ENCODE data around the gene NELL1.

NELL1 gene

GRCh38 chr11:21371044-21371443 is 701.7 kb downstream of the NELL1 start:
- Histone ChIP-seq H3K9ac (ENCODE audit: low read length) (no peak overlapping the region), H3K27me3 (ENCODE audit: control insufficient read depth, insufficient read depth, low read length) (no peaks in the 10 kb centered on the region), H3K9me3 (ENCODE audit: control insufficient read depth, insufficient read depth, low read depth, low read length) (no peaks in the 10 kb centered on the region), H3K27ac (ENCODE audit: low read depth, low read length) (no peak overlapping the region), H3K4me1 (ENCODE audit: control insufficient read depth, insufficient read depth, low read length) (no peaks in the 10 kb centered on the region), H3K36me3 (ENCODE audit: control insufficient read depth, insufficient read depth, low read length) (no peaks in the 10 kb centered on the region), H3K4me3 (ENCODE audit: low read depth, low read length) (no peak overlapping the region)

GRCh38 chr11:21372672-21373071 is 703.3 kb downstream of the NELL1 start:
- no peaks in the 10 kb centered on the region for H3K9me3 ChIP-seq (ENCODE audit: control insufficient read depth, insufficient read depth, low read depth, low read length)
- H3K4me3 ChIP-seq (ENCODE audit: low read depth, low read length), result no peak overlapping the region
- no peaks in the 10 kb centered on the region for H3K36me3 ChIP-seq (ENCODE audit: control insufficient read depth, insufficient read depth, low read length)

GRCh38 chr11:21374376-21374775 is 705.0 kb downstream of the NELL1 start:
- Histone ChIP-seq H3K27ac (ENCODE audit: low read depth, low read length) (no peak overlapping the region), H3K4me3 (ENCODE audit: low read depth, low read length) (no peak overlapping the region), H3K27me3 (ENCODE audit: control insufficient read depth, insufficient read depth, low read length) (no peaks in the 10 kb centered on the region), H3K9me3 (ENCODE audit: control insufficient read depth, insufficient read depth, low read depth, low read length) (no peaks in the 10 kb centered on the region), H3K4me1 (ENCODE audit: control insufficient read depth, insufficient read depth, low read length) (no peaks in the 10 kb centered on the region), H3K9ac (ENCODE audit: low read length) (no peak overlapping the region), H3K36me3 (ENCODE audit: control insufficient read depth, insufficient read depth, low read length) (no peaks in the 10 kb centered on the region)

More at GRCh38 chr11:21372672-21373071, 703.3 kb downstream of the NELL1 start:
- Histone ChIP-seq H3K9ac (ENCODE audit: low read length) (no peak overlapping the region), H3K27me3 (ENCODE audit: control insufficient read depth, insufficient read depth, low read length) (no peaks in the 10 kb centered on the region), H3K4me1 (ENCODE audit: control insufficient read depth, insufficient read depth, low read length) (no peaks in the 10 kb centered on the region), H3K27ac (ENCODE audit: low read depth, low read length) (no peak overlapping the region)

GRCh38 chr11:21385669-21386440 is 716.5 kb downstream of the NELL1 start:
- H3K27ac ChIP-seq (ENCODE audit: low read depth, low read length), result no peak overlapping the region
- no peak overlapping the region for H3K4me3 ChIP-seq (ENCODE audit: low read depth, low read length)
- H3K27me3 ChIP-seq (ENCODE audit: control insufficient read depth, insufficient read depth, low read length), result no peaks in the 10 kb centered on the region
- no peaks in the 10 kb centered on the region for H3K9me3 ChIP-seq (ENCODE audit: control insufficient read depth, insufficient read depth, low read depth, low read length)
- H3K36me3 ChIP-seq (ENCODE audit: control insufficient read depth, insufficient read depth, low read length), result no peaks in the 10 kb centered on the region
- H3K9ac ChIP-seq (ENCODE audit: low read length), result no peak overlapping the region
- no peaks in the 10 kb centered on the region for H3K4me1 ChIP-seq (ENCODE audit: control insufficient read depth, insufficient read depth, low read length)

- no peak overlapping the region for H3K27ac ChIP-seq (ENCODE audit: low read depth, low read length)
- no peaks in the 10 kb centered on the region for H3K9me3 ChIP-seq (ENCODE audit: control insufficient read depth, insufficient read depth, low read depth, low read length)
- no peaks in the 10 kb centered on the region for H3K27me3 ChIP-seq (ENCODE audit: control insufficient read depth, insufficient read depth, low read length)
- no peaks in the 10 kb centered on the region for H3K4me1 ChIP-seq (ENCODE audit: control insufficient read depth, insufficient read depth, low read length)
- no peak overlapping the region for H3K9ac ChIP-seq (ENCODE audit: low read length)
- H3K36me3 ChIP-seq (ENCODE audit: control insufficient read depth, insufficient read depth, low read length), result no peaks in the 10 kb centered on the region
- no peak overlapping the region for H3K4me3 ChIP-seq (ENCODE audit: low read depth, low read length)
These were observed 721.0 kb downstream of the NELL1 start for GRCh38 chr11:21390430-21390829.

GRCh38 chr11:21396342-21397008 is 727.1 kb downstream of the NELL1 start:
- H3K4me3 ChIP-seq (ENCODE audit: low read depth, low read length), result no peak overlapping the region
- no peaks in the 10 kb centered on the region for H3K4me1 ChIP-seq (ENCODE audit: control insufficient read depth, insufficient read depth, low read length)
- H3K27ac ChIP-seq (ENCODE audit: low read depth, low read length), result no peak overlapping the region
- H3K9ac ChIP-seq (ENCODE audit: low read length), result no peak overlapping the region
- no peaks in the 10 kb centered on the region for H3K9me3 ChIP-seq (ENCODE audit: control insufficient read depth, insufficient read depth, low read depth, low read length)
- no peaks in the 10 kb centered on the region for H3K27me3 ChIP-seq (ENCODE audit: control insufficient read depth, insufficient read depth, low read length)
- no peaks in the 10 kb centered on the region for H3K36me3 ChIP-seq (ENCODE audit: control insufficient read depth, insufficient read depth, low read length)

- H3K9me3 ChIP-seq (ENCODE audit: control insufficient read depth, insufficient read depth, low read depth, low read length), result no peaks in the 10 kb centered on the region
- no peak overlapping the region for H3K4me3 ChIP-seq (ENCODE audit: low read depth, low read length)
- no peaks in the 10 kb centered on the region for H3K4me1 ChIP-seq (ENCODE audit: control insufficient read depth, insufficient read depth, low read length)
- no peak overlapping the region for H3K27ac ChIP-seq (ENCODE audit: low read depth, low read length)
- no peaks in the 10 kb centered on the region for H3K36me3 ChIP-seq (ENCODE audit: control insufficient read depth, insufficient read depth, low read length)
- no peaks in the 10 kb centered on the region for H3K27me3 ChIP-seq (ENCODE audit: control insufficient read depth, insufficient read depth, low read length)
- H3K9ac ChIP-seq (ENCODE audit: low read length), result no peak overlapping the region
These were observed 728.8 kb downstream of the NELL1 start for GRCh38 chr11:21398195-21398594.

- H3K9me3 ChIP-seq (ENCODE audit: control insufficient read depth, insufficient read depth, low read depth, low read length), result no peaks in the 10 kb centered on the region
- H3K36me3 ChIP-seq (ENCODE audit: control insufficient read depth, insufficient read depth, low read length), result no peaks in the 10 kb centered on the region
- no peak overlapping the region for H3K4me3 ChIP-seq (ENCODE audit: low read depth, low read length)
- H3K27ac ChIP-seq (ENCODE audit: low read depth, low read length), result no peak overlapping the region
- H3K9ac ChIP-seq (ENCODE audit: low read length), result no peak overlapping the region
- H3K27me3 ChIP-seq (ENCODE audit: control insufficient read depth, insufficient read depth, low read length), result no peaks in the 10 kb centered on the region
- H3K4me1 ChIP-seq (ENCODE audit: control insufficient read depth, insufficient read depth, low read length), result no peaks in the 10 kb centered on the region
These were observed 732.1 kb downstream of the NELL1 start for GRCh38 chr11:21401496-21401895.

- Histone ChIP-seq H3K9me3 (ENCODE audit: control insufficient read depth, insufficient read depth, low read depth, low read length) (no peaks in the 10 kb centered on the region), H3K36me3 (ENCODE audit: control insufficient read depth, insufficient read depth, low read length) (no peaks in the 10 kb centered on the region), H3K9ac (ENCODE audit: low read length) (no peak overlapping the region), H3K4me1 (ENCODE audit: control insufficient read depth, insufficient read depth, low read length) (no peaks in the 10 kb centered on the region), H3K27ac (ENCODE audit: low read depth, low read length) (no peak overlapping the region), H3K4me3 (ENCODE audit: low read depth, low read length) (no peak overlapping the region), H3K27me3 (ENCODE audit: control insufficient read depth, insufficient read depth, low read length) (no peaks in the 10 kb centered on the region)
These were observed 732.9 kb downstream of the NELL1 start for GRCh38 chr11:21402274-21402673.

GRCh38 chr11:21403069-21403468 is 733.7 kb downstream of the NELL1 start:
- Histone ChIP-seq H3K4me3 (ENCODE audit: low read depth, low read length) (no peak overlapping the region), H3K27ac (ENCODE audit: low read depth, low read length) (no peak overlapping the region), H3K4me1 (ENCODE audit: control insufficient read depth, insufficient read depth, low read length) (no peaks in the 10 kb centered on the region), H3K9ac (ENCODE audit: low read length) (no peak overlapping the region), H3K9me3 (ENCODE audit: control insufficient read depth, insufficient read depth, low read depth, low read length) (no peaks in the 10 kb centered on the region), H3K27me3 (ENCODE audit: control insufficient read depth, insufficient read depth, low read length) (no peaks in the 10 kb centered on the region), H3K36me3 (ENCODE audit: control insufficient read depth, insufficient read depth, low read length) (no peaks in the 10 kb centered on the region)

GRCh38 chr11:21405422-21405821 is 736.0 kb downstream of the NELL1 start:
- H3K27ac ChIP-seq (ENCODE audit: low read depth, low read length), result no peak overlapping the region
- no peaks in the 10 kb centered on the region for H3K4me1 ChIP-seq (ENCODE audit: control insufficient read depth, insufficient read depth, low read length)
- H3K36me3 ChIP-seq (ENCODE audit: control insufficient read depth, insufficient read depth, low read length), result no peaks in the 10 kb centered on the region
- no peak overlapping the region for H3K9ac ChIP-seq (ENCODE audit: low read length)
- no peaks in the 10 kb centered on the region for H3K9me3 ChIP-seq (ENCODE audit: control insufficient read depth, insufficient read depth, low read depth, low read length)
- H3K4me3 ChIP-seq (ENCODE audit: low read depth, low read length), result no peak overlapping the region
- H3K27me3 ChIP-seq (ENCODE audit: control insufficient read depth, insufficient read depth, low read length), result no peaks in the 10 kb centered on the region
